Breast epithelium (tissue), 3 donors: Measurements from ENCODE around the gene C1QTNF1.

Experiments used
- POLR2AphosphoS5 ChIP-seq, 3 donors: sonication (generic); formaldehyde crosslinking; IDR thresholded peaks; one replicate each; pipeline ENCODE4 v1.6.1; 2017; ENCODE audit warnings: antibody characterized with exemption in 3 of 3
- TF ChIP-seq, protein P1 (sequence below), 3 donors: fragments of 450-650 bp; IDR thresholded peaks; one replicate each; pipeline ENCODE4 v1.5.1; 2016 to 2017; ENCODE audit warnings: antibody characterized with exemption in 3 of 3, mild to moderate bottlenecking in 3 of 3, moderate library complexity in 3 of 3

DNA sequence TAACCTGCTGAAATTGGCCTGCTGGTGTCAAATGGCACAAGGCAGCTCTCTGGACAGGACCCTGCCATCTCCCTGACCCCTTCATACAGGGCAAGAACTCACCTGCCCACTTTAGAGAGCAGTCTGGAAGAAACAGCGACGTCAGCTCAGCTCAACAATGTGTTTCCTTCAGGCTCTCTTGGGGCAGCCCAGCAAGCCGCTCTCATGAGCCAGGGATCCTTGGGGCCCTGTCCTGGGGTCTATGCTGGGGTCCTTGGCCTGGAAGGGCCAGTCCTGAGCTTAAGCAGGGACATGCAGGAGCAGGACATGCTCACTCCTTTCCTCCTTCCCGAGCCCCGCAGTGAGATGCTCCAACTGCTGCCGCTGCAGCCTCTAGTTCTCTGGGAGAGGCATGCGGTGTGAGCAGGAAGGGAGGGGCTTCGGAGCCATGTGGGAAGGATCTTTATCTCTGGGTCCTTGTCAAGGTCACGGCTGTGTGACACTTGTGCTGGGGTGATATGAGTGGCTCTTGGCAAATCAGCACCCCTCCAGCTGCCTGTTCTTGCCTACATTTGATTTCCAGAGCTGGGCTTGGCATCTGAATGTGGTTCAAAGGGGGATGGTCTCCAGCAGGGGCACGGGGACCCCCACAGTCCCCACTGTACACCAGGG is 3.4 kb downstream of the C1QTNF1 start:
- TF ChIP-seq, protein P1, sequence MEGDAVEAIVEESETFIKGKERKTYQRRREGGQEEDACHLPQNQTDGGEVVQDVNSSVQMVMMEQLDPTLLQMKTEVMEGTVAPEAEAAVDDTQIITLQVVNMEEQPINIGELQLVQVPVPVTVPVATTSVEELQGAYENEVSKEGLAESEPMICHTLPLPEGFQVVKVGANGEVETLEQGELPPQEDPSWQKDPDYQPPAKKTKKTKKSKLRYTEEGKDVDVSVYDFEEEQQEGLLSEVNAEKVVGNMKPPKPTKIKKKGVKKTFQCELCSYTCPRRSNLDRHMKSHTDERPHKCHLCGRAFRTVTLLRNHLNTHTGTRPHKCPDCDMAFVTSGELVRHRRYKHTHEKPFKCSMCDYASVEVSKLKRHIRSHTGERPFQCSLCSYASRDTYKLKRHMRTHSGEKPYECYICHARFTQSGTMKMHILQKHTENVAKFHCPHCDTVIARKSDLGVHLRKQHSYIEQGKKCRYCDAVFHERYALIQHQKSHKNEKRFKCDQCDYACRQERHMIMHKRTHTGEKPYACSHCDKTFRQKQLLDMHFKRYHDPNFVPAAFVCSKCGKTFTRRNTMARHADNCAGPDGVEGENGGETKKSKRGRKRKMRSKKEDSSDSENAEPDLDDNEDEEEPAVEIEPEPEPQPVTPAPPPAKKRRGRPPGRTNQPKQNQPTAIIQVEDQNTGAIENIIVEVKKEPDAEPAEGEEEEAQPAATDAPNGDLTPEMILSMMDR (IDR thresholded peaks at IDR 0.05), result no peak
- no peak for TF ChIP-seq POLR2AphosphoS5 (IDR thresholded peaks at IDR 0.05)
